GM12874 (cell line): ENCODE results near the gene RUNX1.

Source experiments
- CTCF ChIP-seq: IDR thresholded peaks from 2 replicates; pipeline ENCODE4 v1.5.1; 2011; ENCODE audit warnings: low read depth, mild to moderate bottlenecking, control low read depth, low read length, moderate library complexity; ENCODE audit not compliant: insufficient read depth

RUNX1 gene

GRCh38 chr21:34813266-34813894 is 235.7 kb downstream of the RUNX1 start:
- no peak for TF ChIP-seq CTCF

GRCh38 chr21:34812504-34813265 is 236.4 kb downstream of the RUNX1 start:
- TF ChIP-seq CTCF: no peak

DNA sequence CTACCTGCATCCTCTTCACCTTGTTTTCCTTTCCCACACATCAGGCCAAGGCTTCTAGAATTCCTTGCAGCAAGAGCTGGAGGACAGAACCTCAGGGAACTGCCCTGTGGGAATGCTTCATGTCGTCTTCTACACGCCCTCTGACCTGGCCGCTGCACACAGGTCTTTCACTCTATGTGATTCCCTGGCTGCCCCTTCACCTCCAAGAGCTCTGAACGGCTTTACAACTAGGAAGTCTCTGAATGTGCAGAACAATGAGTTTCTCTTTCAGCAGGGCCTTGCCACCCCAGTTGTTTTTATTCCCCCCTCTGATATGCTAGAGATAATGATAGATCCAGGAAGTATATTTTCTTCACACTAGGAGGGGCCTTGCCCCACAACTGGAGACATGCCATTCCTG is 237.7 kb downstream of the RUNX1 start:
- no peak for TF ChIP-seq CTCF

DNA sequence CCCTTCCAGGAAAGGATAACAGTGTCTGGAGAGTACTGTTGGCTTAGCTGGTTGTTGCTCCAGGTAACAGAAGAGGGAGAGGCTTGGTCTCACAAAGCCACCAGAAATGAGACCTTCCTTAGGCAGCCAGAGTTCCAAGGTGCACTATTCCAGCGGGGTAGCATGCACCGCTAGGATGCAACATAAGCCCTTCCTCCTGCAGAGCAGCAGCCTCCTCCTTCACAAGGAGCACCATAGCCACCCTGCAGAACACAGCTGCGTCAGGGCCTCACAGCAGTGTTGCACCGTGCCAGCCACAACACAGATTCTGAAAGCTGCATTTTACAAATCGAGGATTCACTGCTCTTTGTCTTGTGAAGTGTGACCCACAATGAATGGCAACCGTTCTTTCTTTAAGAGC is 238.3 kb downstream of the RUNX1 start:
- TF ChIP-seq CTCF: no peak

DNA sequence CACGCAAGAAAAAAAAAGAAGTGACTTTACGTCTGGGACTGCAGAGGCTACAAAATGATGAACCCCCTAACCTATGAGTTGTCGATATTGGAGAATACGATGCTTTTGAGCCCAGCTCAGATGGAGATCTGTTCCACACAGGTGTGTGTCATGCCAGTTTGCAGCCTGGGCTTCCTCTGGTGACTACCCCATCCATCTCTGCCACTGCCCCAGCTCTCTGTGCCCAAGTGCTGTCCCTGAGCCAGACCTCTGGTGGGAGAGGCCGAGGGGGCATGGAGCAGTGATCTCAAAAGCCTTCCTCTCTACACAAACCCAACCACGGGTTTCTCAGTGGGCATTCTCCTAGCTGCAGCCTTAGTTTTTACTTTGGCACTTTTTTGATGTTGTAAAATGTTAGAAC is 239.3 kb downstream of the RUNX1 start:
- no peak for TF ChIP-seq CTCF

DNA sequence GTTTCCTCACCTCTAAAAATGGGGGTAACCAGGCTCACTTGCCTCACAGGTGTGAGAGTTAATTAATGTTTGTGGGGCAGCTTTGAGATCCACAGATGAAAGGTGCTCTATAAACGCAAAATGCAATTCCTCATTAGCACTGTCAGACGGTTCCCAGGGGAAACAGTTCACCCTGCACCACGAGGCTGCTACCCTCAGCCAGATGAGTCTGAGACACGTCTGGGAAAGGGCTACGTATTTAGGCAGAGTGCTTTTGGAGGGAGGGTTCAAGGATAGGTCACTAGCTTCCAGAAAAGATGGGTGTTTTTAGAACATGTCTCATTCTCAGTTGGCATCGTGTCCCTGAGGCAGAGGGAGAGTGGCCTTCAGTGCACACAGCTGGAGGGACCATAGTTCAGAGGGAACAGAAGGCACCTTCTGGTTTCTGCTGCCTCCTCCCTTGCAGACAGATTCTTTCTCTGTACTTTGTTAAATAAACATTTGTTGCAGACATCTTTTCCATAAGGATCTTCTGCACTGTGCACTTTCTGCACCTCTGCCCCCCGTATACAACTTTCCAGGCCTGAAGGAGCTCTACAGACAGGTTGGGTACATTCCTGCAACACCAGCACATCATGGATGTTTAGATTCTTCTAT is 240.4 kb downstream of the RUNX1 start:
- TF ChIP-seq CTCF: no peak

- TF ChIP-seq CTCF: no peak
These were observed 241.1 kb downstream of the RUNX1 start for GRCh38 chr21:34807881-34808568.
